HEK293 (cell line): ENCODE results near the gene ERCC6L.

Source experiments
- HOXD13 ChIP-seq: sonication (generic); formaldehyde crosslinking; IDR thresholded peaks from 2 replicates; pipeline ENCODE4 v1.8.0; 2022; ENCODE audit warnings: missing genetic modification reagents, borderline replicate concordance
- TCF7L2 ChIP-seq: IDR thresholded peaks from 2 replicates; pipeline ENCODE4 v1.6.1; 2011; ENCODE audit warnings: low read depth, mild to moderate bottlenecking, inconsistent platforms, low read length, moderate library complexity, borderline replicate concordance
- ZNF138 ChIP-seq: fragments of 450-650 bp; formaldehyde crosslinking; IDR thresholded peaks from 2 replicates; pipeline ENCODE4 v1.5.1; 2016; ENCODE audit warnings: missing biosample characterization, missing genetic modification characterization, borderline replicate concordance
- ZNF274 ChIP-seq, 2 experiments: fragments of 200-500 bp in 1 of 2; fragments of 450-650 bp in 1 of 2; sonication (Bioruptor generic) in 1 of 2; formaldehyde crosslinking in 1 of 2; IDR thresholded peaks; 2 replicates each; pipeline versions ENCODE4 v1.5.1 to v1.6.1; 2014 to 2016; ENCODE audit warnings: borderline replicate concordance in 1 of 2, inconsistent platforms in 1 of 2, low read length in 1 of 2, missing biosample characterization in 1 of 2, missing genetic modification characterization in 1 of 2
- ZNF354C ChIP-seq: fragments of 450-650 bp; formaldehyde crosslinking; IDR thresholded peaks from 2 replicates; pipeline ENCODE4 v1.5.1; 2016; ENCODE audit warnings: missing biosample characterization, missing genetic modification characterization, low read depth, borderline replicate concordance
- ZNF48 ChIP-seq: fragments of 450-650 bp; formaldehyde crosslinking; IDR thresholded peaks from 2 replicates; pipeline ENCODE4 v1.5.1; 2016; ENCODE audit warnings: missing biosample characterization, missing genetic modification characterization
- ZNF776 ChIP-seq: fragments of 450-650 bp; formaldehyde crosslinking; IDR thresholded peaks from 2 replicates; pipeline ENCODE4 v1.5.0; 2017; ENCODE audit warnings: missing biosample characterization, missing genetic modification characterization, borderline replicate concordance
- TF ChIP-seq, protein P1 (sequence below): fragments of 450-650 bp; IDR thresholded peaks from 2 replicates; pipeline ENCODE4 v1.5.1; 2018; ENCODE audit warnings: missing biosample characterization, missing genetic modification characterization
- TF ChIP-seq, protein P2 (sequence below): fragments of 450-650 bp; formaldehyde crosslinking; IDR thresholded peaks from 2 replicates; pipeline ENCODE4 v1.5.1; 2016; ENCODE audit warnings: missing biosample characterization, missing genetic modification characterization
- TF ChIP-seq, protein P3 (sequence below): fragments of 450-650 bp; formaldehyde crosslinking; IDR thresholded peaks from 2 replicates; pipeline ENCODE4 v1.5.1; 2016; ENCODE audit warnings: missing biosample characterization, missing genetic modification characterization
- TF ChIP-seq, protein P4 (sequence below): fragments of 450-650 bp; formaldehyde crosslinking; IDR thresholded peaks from 2 replicates; pipeline ENCODE4; 2016; ENCODE audit warnings: missing biosample characterization, missing genetic modification characterization

DNA sequence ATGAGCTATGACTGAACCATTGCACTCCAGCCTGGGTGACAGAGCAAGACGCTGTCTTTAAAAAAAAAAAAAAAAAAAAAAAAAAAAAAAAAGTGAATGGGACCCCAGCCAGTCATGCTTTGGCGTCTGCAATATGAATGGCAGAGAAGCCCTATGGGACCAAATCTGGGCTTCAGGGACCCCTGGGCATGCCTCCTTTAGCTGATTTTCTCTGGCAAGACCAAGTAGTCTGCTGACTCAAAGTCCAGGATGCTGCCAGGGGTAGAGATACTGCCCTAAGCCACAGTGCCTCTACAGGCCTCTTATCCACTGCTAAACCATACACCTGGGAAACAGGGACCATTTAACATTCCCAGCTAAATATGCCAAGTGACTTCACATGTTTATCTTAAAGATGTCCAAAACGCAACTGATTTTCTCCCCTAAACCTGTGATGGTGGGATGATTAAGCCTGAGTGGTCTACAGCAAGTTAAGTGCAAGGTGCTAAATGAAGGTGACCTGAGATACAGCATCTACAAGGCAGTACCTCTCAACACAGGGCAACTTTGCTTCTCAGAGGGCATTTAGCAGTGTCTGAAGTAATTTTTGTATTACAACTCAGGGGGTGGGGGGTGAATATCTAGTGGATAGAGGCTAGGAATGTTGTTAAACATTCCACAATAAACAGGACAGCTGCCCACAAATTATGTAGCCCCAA, 32.4 kb upstream of the ERCC6L start:
- TF ChIP-seq ZNF48 (tag by site-specific recombination) (no peak), ZNF274 (IDR thresholded peaks at IDR 0.05; ENCODE audit: low read length) (no peak), ZNF274 (tag by site-specific recombination; IDR thresholded peaks at IDR 0.05; ENCODE audit: borderline replicate concordance) (no peak), ZNF138 (tag by site-specific recombination) (no peak), ZNF776 (tag by site-specific recombination) (no peak), TCF7L2 (no peak), HOXD13 (CRISPR knock-in tag) (no peak), ZNF354C (no peak)
- TF ChIP-seq, protein P1, sequence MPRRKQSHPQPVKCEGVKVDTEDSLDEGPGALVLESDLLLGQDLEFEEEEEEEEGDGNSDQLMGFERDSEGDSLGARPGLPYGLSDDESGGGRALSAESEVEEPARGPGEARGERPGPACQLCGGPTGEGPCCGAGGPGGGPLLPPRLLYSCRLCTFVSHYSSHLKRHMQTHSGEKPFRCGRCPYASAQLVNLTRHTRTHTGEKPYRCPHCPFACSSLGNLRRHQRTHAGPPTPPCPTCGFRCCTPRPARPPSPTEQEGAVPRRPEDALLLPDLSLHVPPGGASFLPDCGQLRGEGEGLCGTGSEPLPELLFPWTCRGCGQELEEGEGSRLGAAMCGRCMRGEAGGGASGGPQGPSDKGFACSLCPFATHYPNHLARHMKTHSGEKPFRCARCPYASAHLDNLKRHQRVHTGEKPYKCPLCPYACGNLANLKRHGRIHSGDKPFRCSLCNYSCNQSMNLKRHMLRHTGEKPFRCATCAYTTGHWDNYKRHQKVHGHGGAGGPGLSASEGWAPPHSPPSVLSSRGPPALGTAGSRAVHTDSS (tag by site-specific recombination): no peak
- TF ChIP-seq, protein P2, sequence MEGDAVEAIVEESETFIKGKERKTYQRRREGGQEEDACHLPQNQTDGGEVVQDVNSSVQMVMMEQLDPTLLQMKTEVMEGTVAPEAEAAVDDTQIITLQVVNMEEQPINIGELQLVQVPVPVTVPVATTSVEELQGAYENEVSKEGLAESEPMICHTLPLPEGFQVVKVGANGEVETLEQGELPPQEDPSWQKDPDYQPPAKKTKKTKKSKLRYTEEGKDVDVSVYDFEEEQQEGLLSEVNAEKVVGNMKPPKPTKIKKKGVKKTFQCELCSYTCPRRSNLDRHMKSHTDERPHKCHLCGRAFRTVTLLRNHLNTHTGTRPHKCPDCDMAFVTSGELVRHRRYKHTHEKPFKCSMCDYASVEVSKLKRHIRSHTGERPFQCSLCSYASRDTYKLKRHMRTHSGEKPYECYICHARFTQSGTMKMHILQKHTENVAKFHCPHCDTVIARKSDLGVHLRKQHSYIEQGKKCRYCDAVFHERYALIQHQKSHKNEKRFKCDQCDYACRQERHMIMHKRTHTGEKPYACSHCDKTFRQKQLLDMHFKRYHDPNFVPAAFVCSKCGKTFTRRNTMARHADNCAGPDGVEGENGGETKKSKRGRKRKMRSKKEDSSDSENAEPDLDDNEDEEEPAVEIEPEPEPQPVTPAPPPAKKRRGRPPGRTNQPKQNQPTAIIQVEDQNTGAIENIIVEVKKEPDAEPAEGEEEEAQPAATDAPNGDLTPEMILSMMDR (tag by site-specific recombination): no peak
- TF ChIP-seq, protein P3, sequence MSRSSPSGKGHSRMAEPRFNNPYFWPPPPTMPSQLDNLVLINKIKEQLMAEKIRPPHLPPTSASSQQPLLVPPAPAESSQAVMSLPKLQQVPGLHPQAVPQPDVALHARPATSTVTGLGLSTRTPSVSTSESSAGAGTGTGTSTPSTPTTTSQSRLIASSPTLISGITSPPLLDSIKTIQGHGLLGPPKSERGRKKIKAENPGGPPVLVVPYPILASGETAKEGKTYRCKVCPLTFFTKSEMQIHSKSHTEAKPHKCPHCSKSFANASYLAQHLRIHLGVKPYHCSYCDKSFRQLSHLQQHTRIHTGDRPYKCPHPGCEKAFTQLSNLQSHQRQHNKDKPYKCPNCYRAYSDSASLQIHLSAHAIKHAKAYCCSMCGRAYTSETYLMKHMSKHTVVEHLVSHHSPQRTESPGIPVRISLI (tag by site-specific recombination): no peak; the same call in 1 of the 2 replicates
- TF ChIP-seq, protein P4, sequence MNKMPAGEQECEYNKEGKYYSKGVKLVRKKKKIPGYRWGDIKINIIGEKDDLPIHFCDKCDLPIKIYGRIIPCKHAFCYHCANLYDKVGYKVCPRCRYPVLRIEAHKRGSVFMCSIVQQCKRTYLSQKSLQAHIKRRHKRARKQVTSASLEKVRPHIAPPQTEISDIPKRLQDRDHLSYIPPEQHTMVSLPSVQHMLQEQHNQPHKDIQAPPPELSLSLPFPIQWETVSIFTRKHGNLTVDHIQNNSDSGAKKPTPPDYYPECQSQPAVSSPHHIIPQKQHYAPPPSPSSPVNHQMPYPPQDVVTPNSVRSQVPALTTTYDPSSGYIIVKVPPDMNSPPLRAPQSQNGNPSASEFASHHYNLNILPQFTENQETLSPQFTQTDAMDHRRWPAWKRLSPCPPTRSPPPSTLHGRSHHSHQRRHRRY: no peak
